ENCODE data around the gene CACNA2D4.

Gene CACNA2D4

GRCh38 chr12:1869145-1869544, 49.3 kb downstream of the CACNA2D4 start:
- no peak for DNase-seq

GRCh38 chr12:1865284-1865866, 53.1 kb downstream of the CACNA2D4 start:
- DNase-seq = peak in 1 of 2 donors; percentile 46

- DNase-seq = no peak
Measured at GRCh38 chr12:1864867-1865266, 53.6 kb downstream of the CACNA2D4 start.

- no peak for DNase-seq
Measured at GRCh38 chr12:1864456-1864855, 54.0 kb downstream of the CACNA2D4 start.

- DNase-seq = no peak
Measured at GRCh38 chr12:1863823-1864222, 54.6 kb downstream of the CACNA2D4 start.

- DNase-seq = no peak
Measured at GRCh38 chr12:1862973-1863372, 55.5 kb downstream of the CACNA2D4 start.

- DNase-seq = no peak
Measured at GRCh38 chr12:1859643-1860042, 58.8 kb downstream of the CACNA2D4 start.

GRCh38 chr12:1858456-1858855, 60.0 kb downstream of the CACNA2D4 start:
- no peak for DNase-seq

- DNase-seq = no peak
Measured at GRCh38 chr12:1857821-1858220, 60.6 kb downstream of the CACNA2D4 start.

- DNase-seq = no peak
Measured at GRCh38 chr12:1857086-1857485, 61.4 kb downstream of the CACNA2D4 start.

GRCh38 chr12:1855241-1855640, 63.2 kb downstream of the CACNA2D4 start:
- no peak for DNase-seq

- DNase-seq = no peak
Measured at GRCh38 chr12:1853716-1854115, 64.7 kb downstream of the CACNA2D4 start.

GRCh38 chr12:1852076-1852475, 66.4 kb downstream of the CACNA2D4 start:
- DNase-seq = peak in 1 of 2 donors; percentile 26

GRCh38 chr12:1851151-1851701, 67.2 kb downstream of the CACNA2D4 start:
- DNase-seq = no peak

- no peak for DNase-seq
Measured at GRCh38 chr12:1848745-1849144, 69.7 kb downstream of the CACNA2D4 start.

- no peak for DNase-seq
Measured at GRCh38 chr12:1848146-1848545, 70.3 kb downstream of the CACNA2D4 start.

- no peak for DNase-seq
Measured at GRCh38 chr12:1847411-1847810, 71.0 kb downstream of the CACNA2D4 start.

- no peak for DNase-seq
Measured at GRCh38 chr12:1846421-1847405, 71.7 kb downstream of the CACNA2D4 start.

- no peak for DNase-seq
Measured at GRCh38 chr12:1845886-1846285, 72.6 kb downstream of the CACNA2D4 start.

- DNase-seq = no peak
Measured at GRCh38 chr12:1845427-1845826, 73.0 kb downstream of the CACNA2D4 start.

GRCh38 chr12:1844661-1845409, 73.6 kb downstream of the CACNA2D4 start:
- DNase-seq = no peak

GRCh38 chr12:1844223-1844622, 74.2 kb downstream of the CACNA2D4 start:
- no peak for DNase-seq

- DNase-seq = no peak
Measured at GRCh38 chr12:1843641-1844005, 74.8 kb downstream of the CACNA2D4 start.
